Upper lobe of left lung (tissue), 6 donors: ENCODE data around the gene ADGRL4. TPM values are rescaled to one million over a fixed set of nuclear protein-coding genes. Genes with fewer than 3 reads are reported as not detected.
A peak's percentile ranks its signal among the peaks of the same experiment; 100 is the strongest.

Experiments
- ATAC-seq, 2 donors: fragments of 200-7000 bp; cut with Tn5 transposase; one replicate each; pipeline ENCODE4 v1.9.1; 2022; ENCODE audit warnings: mild to moderate bottlenecking in 2 of 2, moderate library complexity in 2 of 2; ENCODE audit not compliant: low FRiP score in 2 of 2
- DNase-seq, 2 donors: peaks; one replicate each; pipeline ENCODE4 v3.0.0-alpha.2; 2019 to 2020
- H3K27ac ChIP-seq, 4 donors: fragments of 200-600 bp; sonication (generic); one replicate each; pipeline ENCODE4 v1.5.1; 2016 to 2019
- H3K27me3 ChIP-seq, 4 donors: fragments of 200-600 bp; sonication (generic); one replicate each; pipeline ENCODE4 v1.5.1; 2017 to 2019
- H3K36me3 ChIP-seq, 4 donors: fragments of 200-600 bp; sonication (generic); one replicate each; pipeline ENCODE4 v1.5.1; 2016 to 2019
- H3K4me1 ChIP-seq, 4 donors: fragments of 200-600 bp; sonication (generic); one replicate each; pipeline ENCODE4 v1.5.1; 2018 to 2019
- H3K4me3 ChIP-seq, 4 donors: fragments of 200-600 bp; sonication (generic); one replicate each; pipeline ENCODE4 v1.5.1; 2017 to 2019; ENCODE audit warnings: mild to moderate bottlenecking in 2 of 4, moderate library complexity in 1 of 4
- H3K9me3 ChIP-seq, 4 donors: fragments of 200-600 bp; sonication (generic); one replicate each; pipeline ENCODE4 v1.5.1; 2018 to 2019
- EP300 ChIP-seq, 4 donors: sonication (generic); formaldehyde crosslinking; IDR thresholded peaks; one replicate each; pipeline ENCODE4 v1.5.1; 2017; ENCODE audit warnings: antibody characterized with exemption in 4 of 4, control low read depth in 2 of 4
- POLR2A ChIP-seq, 4 donors: fragments of 450-650 bp; IDR thresholded peaks; one replicate each; pipeline ENCODE4 v1.5.1; 2016 to 2017; ENCODE audit warnings: antibody characterized with exemption in 4 of 4, mild to moderate bottlenecking in 2 of 4
- POLR2AphosphoS5 ChIP-seq, 2 donors: sonication (generic); formaldehyde crosslinking; IDR thresholded peaks; one replicate each; pipeline ENCODE4 v1.5.1; 2017; ENCODE audit warnings: antibody characterized with exemption in 2 of 2
- WGBS, 2 donors: methylation state at CpG; one replicate each; pipeline ENCODE4 v1.1.5; 2017 to 2018; 5-methylcytosine and 5-hydroxymethylcytosine counted together
- total RNA-seq, 6 donors: library from RNA; depleted of rRNA in 4 of 6; stranded (reverse); fragments of >200 nt in 4 of 6; gene quantifications; one replicate each; pipeline versions ENCODE4 v1.1.0 to v1.2.1, GENCODE V29; 2016 to 2021
- TF ChIP-seq, protein P1 (sequence below), 6 experiments: fragments of 450-650 bp in 4 of 6; fragments of 200-600 bp in 2 of 6; sonication (generic) in 2 of 6; IDR thresholded peaks; one replicate each; pipeline ENCODE4 v1.5.1; 2016 to 2019; ENCODE audit warnings: antibody characterized with exemption in 6 of 6
- donor health status: DM: no; HTN: no; CAD: no; lungs with moderate emphysema.
- donor health status: DM: no; HTN: yes; CAD: no; lungs with severe emphysema.

Gene ADGRL4
- 10 to 100 TPM in 4 of 6 donors, 1 to 10 TPM in 2; 1.9 to 23.5 (median 12.9) TPM for total RNA-seq

DNA sequence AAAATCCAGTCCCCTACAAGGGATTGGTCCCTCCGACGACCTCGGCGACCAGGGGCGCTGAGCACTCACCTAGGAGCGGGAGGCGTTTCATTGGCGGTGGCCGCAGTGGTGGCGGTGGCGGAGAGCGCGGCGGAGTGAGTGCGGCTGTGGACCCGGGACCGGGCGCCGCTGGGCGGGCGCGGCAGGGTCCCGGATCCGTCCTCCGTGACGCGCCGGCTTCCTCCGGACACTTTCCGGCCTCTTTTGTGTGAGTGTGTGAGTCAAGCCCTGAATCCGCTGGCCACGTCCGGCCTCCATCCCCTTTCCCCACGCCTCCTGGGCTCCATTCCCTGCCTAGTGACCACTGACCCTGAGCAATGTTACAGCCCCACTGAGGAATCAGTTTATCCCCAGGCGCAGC is at the start of gene ADGRL4:
TSS of gene ADGRL4 (minus strand) at position 167 of the 400 bp plus-strand sequence. CDS start at position 91, 76 bp downstream.
- H3K36me3 ChIP-seq: no peaks in the 10 kb centered on the region
- ATAC-seq: peak; percentile 35 to 40
- WGBS, 2 donors: 11 to 15% methylated on average over 27 to 34 of the region's 35 CpGs
- H3K9me3 ChIP-seq: peaks cover 0 to 3% (median 0%) of the 10 kb centered on the region in 4 donors
- H3K4me1 ChIP-seq: no peaks in the 10 kb centered on the region
- TF ChIP-seq POLR2A (IDR thresholded peaks at IDR 0.05): peak in 2 of 4 donors; percentile 48 to 63
- TF ChIP-seq, protein P1, sequence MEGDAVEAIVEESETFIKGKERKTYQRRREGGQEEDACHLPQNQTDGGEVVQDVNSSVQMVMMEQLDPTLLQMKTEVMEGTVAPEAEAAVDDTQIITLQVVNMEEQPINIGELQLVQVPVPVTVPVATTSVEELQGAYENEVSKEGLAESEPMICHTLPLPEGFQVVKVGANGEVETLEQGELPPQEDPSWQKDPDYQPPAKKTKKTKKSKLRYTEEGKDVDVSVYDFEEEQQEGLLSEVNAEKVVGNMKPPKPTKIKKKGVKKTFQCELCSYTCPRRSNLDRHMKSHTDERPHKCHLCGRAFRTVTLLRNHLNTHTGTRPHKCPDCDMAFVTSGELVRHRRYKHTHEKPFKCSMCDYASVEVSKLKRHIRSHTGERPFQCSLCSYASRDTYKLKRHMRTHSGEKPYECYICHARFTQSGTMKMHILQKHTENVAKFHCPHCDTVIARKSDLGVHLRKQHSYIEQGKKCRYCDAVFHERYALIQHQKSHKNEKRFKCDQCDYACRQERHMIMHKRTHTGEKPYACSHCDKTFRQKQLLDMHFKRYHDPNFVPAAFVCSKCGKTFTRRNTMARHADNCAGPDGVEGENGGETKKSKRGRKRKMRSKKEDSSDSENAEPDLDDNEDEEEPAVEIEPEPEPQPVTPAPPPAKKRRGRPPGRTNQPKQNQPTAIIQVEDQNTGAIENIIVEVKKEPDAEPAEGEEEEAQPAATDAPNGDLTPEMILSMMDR (IDR thresholded peaks at IDR 0.05): no peak
- peak; percentile 44 to 58 for TF ChIP-seq POLR2AphosphoS5 (IDR thresholded peaks at IDR 0.05)
- H3K4me3 ChIP-seq: peak within 1 kb of the TSS; percentile 17 to 46 (median 36)
- DNase-seq: peak; percentile 22 to 84
- H3K27me3 ChIP-seq: no peaks in the 10 kb centered on the region
- H3K27ac ChIP-seq: peak within 1 kb of the TSS; percentile 66 to 85 (median 76)

DNA sequence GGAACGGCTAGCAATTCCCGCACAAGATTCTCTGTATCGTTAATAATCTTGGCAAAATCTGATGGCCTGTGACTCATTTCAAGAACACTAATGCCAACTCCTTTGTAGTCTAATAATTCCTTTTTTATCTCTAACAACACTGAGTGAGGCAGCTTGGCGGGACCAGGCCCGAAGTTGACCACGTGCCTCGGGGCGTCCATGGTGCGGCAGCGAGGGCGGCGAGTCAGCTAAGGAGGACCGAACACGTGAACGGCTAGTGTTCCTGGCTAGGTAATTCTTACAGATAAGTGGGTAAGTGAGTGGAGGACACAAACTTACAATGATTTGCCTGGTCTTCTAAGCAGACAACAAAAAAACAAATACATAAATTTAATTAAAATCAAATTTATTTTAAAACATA is 49.3 kb upstream of the ADGRL4 start:
- ATAC-seq (no peak), DNase-seq (peak in 1 of 2 donors; percentile 65)
- H3K27ac ChIP-seq: no peak overlapping the region
- H3K36me3 ChIP-seq: no peaks in the 10 kb centered on the region
- H3K9me3 ChIP-seq: peaks cover 0 to 5% (median 0%) of the 10 kb centered on the region in 4 donors
- H3K4me3 ChIP-seq: no peak overlapping the region
- H3K27me3 ChIP-seq: no peaks in the 10 kb centered on the region
- H3K4me1 ChIP-seq: no peaks in the 10 kb centered on the region
- TF ChIP-seq, protein P1 (IDR thresholded peaks at IDR 0.05): no peak
- TF ChIP-seq POLR2A (IDR thresholded peaks at IDR 0.05) (no peak), POLR2AphosphoS5 (IDR thresholded peaks at IDR 0.05) (no peak), EP300 (IDR thresholded peaks at IDR 0.05) (no peak)
- WGBS, 2 donors: 96 to 98% methylated on average over 15 of the region's 15 CpGs

DNA sequence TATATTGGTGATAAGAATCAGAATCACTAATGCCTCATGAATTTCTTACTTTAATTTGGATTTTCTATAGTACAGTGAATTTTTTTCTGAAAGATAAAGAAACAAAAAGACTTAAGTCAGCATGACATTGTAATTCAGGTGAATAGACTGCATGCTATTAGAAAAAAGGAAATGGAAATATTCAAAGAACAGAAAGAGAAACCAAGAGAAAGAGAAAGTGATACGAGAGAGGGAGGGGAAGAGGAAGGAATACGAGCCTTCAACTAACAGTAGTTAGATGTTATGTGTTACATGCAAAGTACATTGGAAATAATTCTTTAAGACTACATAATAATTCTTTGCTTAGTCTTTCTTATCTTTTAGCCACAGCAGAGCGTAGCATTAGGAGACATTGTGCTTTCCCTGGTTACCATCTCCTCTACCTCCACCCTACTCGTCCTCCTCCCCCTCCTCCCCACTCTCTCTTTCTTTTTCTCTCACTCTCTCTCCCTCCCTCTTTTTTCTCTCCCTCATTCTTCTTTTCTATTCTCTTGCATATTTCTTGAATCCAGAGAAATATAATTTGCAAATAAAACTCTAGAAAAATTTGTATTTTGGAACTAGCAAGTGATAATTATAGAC is 46.4 kb upstream of the ADGRL4 start:
- ATAC-seq: no peak
- peak overlapping the region in 2 of 4 donors; percentile 15 to 40 for H3K4me3 ChIP-seq
- H3K27me3 ChIP-seq: no peaks in the 10 kb centered on the region

DNA sequence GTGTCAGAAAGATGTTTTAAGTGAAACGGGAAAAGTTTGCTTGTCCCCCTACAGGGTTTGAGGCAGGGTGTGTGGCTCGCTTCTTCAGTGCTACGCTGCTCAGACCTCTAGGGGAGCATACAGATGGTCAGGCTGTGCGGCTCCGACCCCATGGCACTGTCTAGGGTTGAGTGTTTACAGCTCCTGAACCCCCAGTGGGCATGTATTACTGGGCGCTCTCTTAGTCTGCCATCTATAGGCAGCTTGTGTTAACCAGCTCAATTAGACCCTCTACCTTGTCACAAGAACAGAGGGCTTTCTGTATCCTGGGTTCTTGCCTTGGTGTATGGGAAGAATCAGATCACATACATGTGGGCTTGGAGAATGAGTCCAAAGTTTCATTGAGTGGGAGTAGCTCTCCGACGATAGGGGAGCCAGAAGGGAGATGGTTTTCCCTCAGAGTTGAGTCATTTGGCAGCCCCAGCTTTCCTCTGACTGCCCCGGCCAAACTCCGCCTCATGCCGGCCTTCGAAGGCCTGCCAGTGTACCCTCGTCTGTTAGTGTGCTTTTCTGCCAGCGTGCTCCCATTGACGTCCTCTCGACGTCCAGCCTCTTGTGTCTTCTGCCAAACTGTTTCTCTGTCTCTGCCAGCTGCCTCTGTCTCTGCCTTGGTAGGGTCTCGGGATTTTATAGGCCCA is 38.6 kb upstream of the ADGRL4 start:
- no peaks in the 10 kb centered on the region for H3K36me3 ChIP-seq
- H3K9me3 ChIP-seq: no peaks in the 10 kb centered on the region
- ATAC-seq (peak in 1 of 2 donors; percentile 8), DNase-seq (peak in 1 of 2 donors; percentile 18)
- no peak overlapping the region for H3K27ac ChIP-seq
- 86 to 88% methylated on average over 18 of the region's 18 CpGs for WGBS, 2 donors
- no peaks in the 10 kb centered on the region for H3K4me1 ChIP-seq
- no peaks in the 10 kb centered on the region for H3K27me3 ChIP-seq
- no peak for TF ChIP-seq POLR2AphosphoS5 (IDR thresholded peaks at IDR 0.05)
- no peak for TF ChIP-seq EP300 (IDR thresholded peaks at IDR 0.05)
- no peak overlapping the region for H3K4me3 ChIP-seq

More for the DNA sequence above, 46.4 kb upstream of the ADGRL4 start:
- TF ChIP-seq POLR2AphosphoS5 (IDR thresholded peaks at IDR 0.05) (no peak), POLR2A (IDR thresholded peaks at IDR 0.05) (no peak), EP300 (IDR thresholded peaks at IDR 0.05) (no peak)
- TF ChIP-seq, protein P1 (IDR thresholded peaks at IDR 0.05): no peak
- 29 to 39% methylated on average over 4 of the region's 4 CpGs for WGBS, 2 donors
- Histone ChIP-seq H3K4me1 (no peaks in the 10 kb centered on the region), H3K9me3 (no peaks in the 10 kb centered on the region), H3K36me3 (no peaks in the 10 kb centered on the region), H3K27ac (no peak overlapping the region)
- no peak for DNase-seq

DNA sequence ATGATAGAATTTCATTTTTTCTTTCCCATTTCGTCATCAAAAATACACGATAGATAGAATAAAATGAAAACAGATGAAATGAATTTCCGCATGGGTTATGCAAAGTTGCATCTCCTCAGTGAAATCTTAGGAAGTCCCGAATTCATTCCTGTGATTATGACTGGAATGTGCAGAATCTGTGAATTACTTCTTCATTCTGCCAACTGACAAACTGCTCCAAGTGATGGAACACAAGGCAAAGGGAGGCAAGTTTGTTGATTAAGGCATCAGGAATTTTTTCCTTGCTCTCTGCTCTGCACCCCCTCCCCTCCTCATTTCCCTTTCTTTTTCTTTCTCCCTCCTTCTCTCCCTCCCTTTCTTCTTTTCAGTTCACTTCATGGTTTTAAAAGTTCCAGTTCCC is 37.0 kb upstream of the ADGRL4 start:
- no peaks in the 10 kb centered on the region for H3K27me3 ChIP-seq
- no peak overlapping the region for H3K4me3 ChIP-seq
- H3K4me1 ChIP-seq: no peaks in the 10 kb centered on the region
- no peaks in the 10 kb centered on the region for H3K36me3 ChIP-seq
- no peak overlapping the region for H3K27ac ChIP-seq
- H3K9me3 ChIP-seq: no peaks in the 10 kb centered on the region
- WGBS, 2 donors: 60 to 65% methylated on average over 4 of the region's 4 CpGs
- TF ChIP-seq EP300 (IDR thresholded peaks at IDR 0.05) (no peak), POLR2A (IDR thresholded peaks at IDR 0.05) (no peak), POLR2AphosphoS5 (IDR thresholded peaks at IDR 0.05) (no peak)
- TF ChIP-seq, protein P1 (IDR thresholded peaks at IDR 0.05): no peak
- no peak for ATAC-seq
- no peak for DNase-seq
